ENCODE data around the gene SPINT2.

GRCh38 chr19:38243279-38243673, 21.1 kb upstream of the SPINT2 start:
- TF ChIP-seq CTCF (IDR thresholded peaks at IDR 0.05) (no peak), TCF7L2 (IDR thresholded peaks at IDR 0.05; ENCODE audit: low read depth, low read length) (no peak)

Measured in Panc1 (cell line).